SH-SY5Y (cell line): ENCODE results near the gene NPRL2.

Experiments
- GATA2 ChIP-seq: IDR thresholded peaks from 2 replicates; pipeline ENCODE4 v1.6.1; 2011; ENCODE audit warnings: mild to moderate bottlenecking, low read depth, low read length
- GATA3 ChIP-seq: IDR thresholded peaks from 2 replicates; pipeline ENCODE4 v1.6.1; 2011; ENCODE audit warnings: low read depth, mild to moderate bottlenecking, low read length, moderate library complexity

GRCh38 chr3:50299929-50300680, 50.5 kb downstream of the NPRL2 start:
- TF ChIP-seq GATA2 (no peak), GATA3 (no peak)
